Keratinocyte (primary cell): ENCODE results near the gene IL6R. TPM values are rescaled to one million over a fixed set of nuclear protein-coding genes. Genes with fewer than 3 reads are reported as not detected.

Experiments used
- DNase-seq: peaks from one replicate; pipeline ENCODE4 v3.0.0-alpha.2; 2011; ENCODE audit warnings: low read depth, missing footprints, low spot score
- FAIRE-seq: peaks from 2 replicates; lab custom pipeline; 2011; peaks lifted over from hg19 to GRCh38; lab: Jason Lieb, UNC
- H2AFZ ChIP-seq: 2 replicates; pipeline ENCODE4 v1.6.0; 2012; ENCODE audit warnings: low read length, control low read depth, inconsistent platforms; ENCODE audit not compliant: control insufficient read depth
- H3K27ac ChIP-seq: 2 replicates; pipeline ENCODE4 v1.5.1; 2011; ENCODE audit warnings: low read length; ENCODE audit not compliant: control insufficient read depth, insufficient read depth
- H3K27me3 ChIP-seq: 3 replicates; pipeline ENCODE4 v1.6.0; 2011; ENCODE audit warnings: low read length; ENCODE audit not compliant: control insufficient read depth, insufficient read depth; ENCODE audit errors: extremely low read depth
- H3K36me3 ChIP-seq, 2 experiments: 2 replicates in 1 of 2; 3 replicates in 1 of 2; pipeline ENCODE4 v1.5.1; 2011; ENCODE audit warnings: low read length in 2 of 2, mild to moderate bottlenecking in 1 of 2; ENCODE audit not compliant: control insufficient read depth in 2 of 2, insufficient read depth in 2 of 2; ENCODE audit errors: extremely low read depth in 1 of 2
- H3K4me1 ChIP-seq: 3 replicates; pipeline ENCODE4 v1.5.1; 2011; ENCODE audit warnings: low read length; ENCODE audit not compliant: control insufficient read depth, insufficient read depth; ENCODE audit errors: extremely low read depth
- H3K4me2 ChIP-seq: 3 replicates; pipeline ENCODE4 v1.6.0; 2011; ENCODE audit warnings: low read depth, low read length; ENCODE audit not compliant: control insufficient read depth, insufficient read depth; ENCODE audit errors: extremely low read depth
- H3K4me3 ChIP-seq, 3 experiments: fragments of 200-600 bp in 1 of 3; sonication (generic) in 1 of 3; 2 replicates in 2 of 3; 3 replicates in 1 of 3; pipeline ENCODE4 v1.5.1; 2011 to 2016; ENCODE audit warnings: low read length in 3 of 3, mild to moderate bottlenecking in 3 of 3, control low read depth in 2 of 3, inconsistent platforms in 1 of 3, low read depth in 1 of 3, mixed read lengths in 1 of 3, mixed run types in 1 of 3, moderate library complexity in 1 of 3; ENCODE audit not compliant: control insufficient read depth in 2 of 3, insufficient read depth in 2 of 3; ENCODE audit errors: extremely low read depth in 1 of 3
- H3K79me2 ChIP-seq: 2 replicates; pipeline ENCODE4 v1.6.0; 2012; ENCODE audit warnings: low read length; ENCODE audit not compliant: control insufficient read depth, insufficient read depth
- H3K9ac ChIP-seq: 3 replicates; pipeline ENCODE4 v1.6.0; 2011; ENCODE audit warnings: low read length; ENCODE audit not compliant: control insufficient read depth, insufficient read depth; ENCODE audit errors: extremely low read depth
- H3K9me1 ChIP-seq: 3 replicates; pipeline ENCODE4 v1.6.0; 2011; ENCODE audit warnings: low read length; ENCODE audit not compliant: control insufficient read depth, insufficient read depth; ENCODE audit errors: extremely low read depth
- H3K9me3 ChIP-seq: 2 replicates; pipeline ENCODE4 v1.5.1; 2012; ENCODE audit warnings: low read depth, low read length; ENCODE audit not compliant: control insufficient read depth
- H4K20me1 ChIP-seq: 3 replicates; pipeline ENCODE4 v1.6.0; 2011; ENCODE audit warnings: low read length; ENCODE audit not compliant: control insufficient read depth, insufficient read depth; ENCODE audit errors: extremely low read depth
- CTCF ChIP-seq, 3 experiments: IDR thresholded peaks in 1 of 3; conservative IDR thresholded peaks in 1 of 3; optimal IDR thresholded peaks in 1 of 3; 2 replicates in 2 of 3; 3 replicates in 1 of 3; pipeline versions ENCODE3 to v1.5.1; 2011; ENCODE audit warnings: low read length in 3 of 3, mild to moderate bottlenecking in 3 of 3, moderate library complexity in 2 of 3, control low read depth in 1 of 3, inconsistent platforms in 1 of 3; ENCODE audit not compliant: insufficient read depth in 2 of 3; ENCODE audit errors: extremely low read depth in 1 of 3
- EZH2 ChIP-seq: IDR thresholded peaks from one replicate; pipeline ENCODE4 v1.6.1; 2012; ENCODE audit warnings: inconsistent platforms, mild to moderate bottlenecking, low read length, moderate library complexity
- dilution Hi-C: fragments of 300-500 bp; cut with MboI; formaldehyde crosslinking; loops from one replicate; pipeline ENCODE4 v1.7.0; 2020; ENCODE audit warnings: low sequenced_read_pairs; ENCODE audit not compliant: extremely low pct_ligation_motif_present
- polyA plus RNA-seq, 5 experiments: library from polyadenylated mRNA; depleted of rRNA in 3 of 5; stranded (reverse) in 3 of 5; stranded (forward) in 1 of 5; unstranded in 1 of 5; fragments of >200 nt; gene quantifications; 1 replicate in 1 of 5; 2 replicates in 3 of 5; 3 replicates in 1 of 5; pipeline versions ENCODE4 v1.2.1 to v1.2.3, GENCODE V29; 2011 to 2012; ENCODE audit warnings: missing spikeins in 2 of 5, low read depth in 1 of 5, low replicate concordance in 1 of 5

IL6R gene
- polyA plus RNA-seq, 1 donor (not counting 4 experiments of a cell fraction or from before 2014, with no cell fraction given) = 12.6 TPM

- dilution Hi-C loops = no loop called here
- DNase-seq (no peak), FAIRE-seq (no peak)
- H3K27me3 ChIP-seq = peaks cover 30% of the 10 kb centered on the region
- H3K4me1 ChIP-seq = peaks cover 6% of the 10 kb centered on the region
- no peak overlapping the region for H3K27ac ChIP-seq
- no peak overlapping the region for H2AFZ ChIP-seq
- H3K36me3 ChIP-seq = no peaks in the 10 kb centered on the region
- TF ChIP-seq EZH2 (no peak), CTCF (optimal IDR thresholded peaks at IDR 0.05 in 1 of 3, IDR thresholded peaks at IDR 0.05 in 1 of 3, conservative IDR thresholded peaks at IDR 0.05 in 1 of 3; ENCODE audit: extremely low read depth in 1 of 3, insufficient read depth in 2 of 3, low read length in 3 of 3) (no peak)
- H3K9me1 ChIP-seq = no peaks in the 10 kb centered on the region
- no peaks in the 10 kb centered on the region for H3K9me3 ChIP-seq
- H3K4me2 ChIP-seq = no peak overlapping the region
- H3K9ac ChIP-seq = no peak overlapping the region
- H3K4me3 ChIP-seq = no peak overlapping the region
- H3K79me2 ChIP-seq = no peaks in the 10 kb centered on the region
- H4K20me1 ChIP-seq = peaks cover 3% of the 10 kb centered on the region
Observed at GRCh38 chr1:154488922-154489321, 83.8 kb downstream of the IL6R start.

- no peaks in the 10 kb centered on the region for H3K9me3 ChIP-seq
- no peak overlapping the region for H2AFZ ChIP-seq
- H3K36me3 ChIP-seq = no peaks in the 10 kb centered on the region
- DNase-seq (no peak), FAIRE-seq (no peak)
- H3K9me1 ChIP-seq = no peaks in the 10 kb centered on the region
- H3K27ac ChIP-seq = no peak overlapping the region
- dilution Hi-C loops = no loop called here
- peaks cover 30% of the 10 kb centered on the region for H3K27me3 ChIP-seq
- H3K4me1 ChIP-seq = no peaks in the 10 kb centered on the region
- no peak overlapping the region for H3K4me2 ChIP-seq
- no peak for TF ChIP-seq CTCF (optimal IDR thresholded peaks at IDR 0.05 in 1 of 3, IDR thresholded peaks at IDR 0.05 in 1 of 3, conservative IDR thresholded peaks at IDR 0.05 in 1 of 3; ENCODE audit: extremely low read depth in 1 of 3, insufficient read depth in 2 of 3, low read length in 3 of 3)
- no peak for TF ChIP-seq EZH2
- no peak overlapping the region for H3K4me3 ChIP-seq
- H4K20me1 ChIP-seq = no peaks in the 10 kb centered on the region
- no peak overlapping the region for H3K9ac ChIP-seq
- no peaks in the 10 kb centered on the region for H3K79me2 ChIP-seq
Observed at GRCh38 chr1:154489695-154490274, 84.6 kb downstream of the IL6R start.
